ENCODE data around the gene TP53INP2.
"Not testable (repeated sequence)": the region's sequence is repeated elsewhere in the genome, so short reads cannot be mapped to it uniquely, and the experiment has no call there.

The TP53INP2 gene

DNA sequence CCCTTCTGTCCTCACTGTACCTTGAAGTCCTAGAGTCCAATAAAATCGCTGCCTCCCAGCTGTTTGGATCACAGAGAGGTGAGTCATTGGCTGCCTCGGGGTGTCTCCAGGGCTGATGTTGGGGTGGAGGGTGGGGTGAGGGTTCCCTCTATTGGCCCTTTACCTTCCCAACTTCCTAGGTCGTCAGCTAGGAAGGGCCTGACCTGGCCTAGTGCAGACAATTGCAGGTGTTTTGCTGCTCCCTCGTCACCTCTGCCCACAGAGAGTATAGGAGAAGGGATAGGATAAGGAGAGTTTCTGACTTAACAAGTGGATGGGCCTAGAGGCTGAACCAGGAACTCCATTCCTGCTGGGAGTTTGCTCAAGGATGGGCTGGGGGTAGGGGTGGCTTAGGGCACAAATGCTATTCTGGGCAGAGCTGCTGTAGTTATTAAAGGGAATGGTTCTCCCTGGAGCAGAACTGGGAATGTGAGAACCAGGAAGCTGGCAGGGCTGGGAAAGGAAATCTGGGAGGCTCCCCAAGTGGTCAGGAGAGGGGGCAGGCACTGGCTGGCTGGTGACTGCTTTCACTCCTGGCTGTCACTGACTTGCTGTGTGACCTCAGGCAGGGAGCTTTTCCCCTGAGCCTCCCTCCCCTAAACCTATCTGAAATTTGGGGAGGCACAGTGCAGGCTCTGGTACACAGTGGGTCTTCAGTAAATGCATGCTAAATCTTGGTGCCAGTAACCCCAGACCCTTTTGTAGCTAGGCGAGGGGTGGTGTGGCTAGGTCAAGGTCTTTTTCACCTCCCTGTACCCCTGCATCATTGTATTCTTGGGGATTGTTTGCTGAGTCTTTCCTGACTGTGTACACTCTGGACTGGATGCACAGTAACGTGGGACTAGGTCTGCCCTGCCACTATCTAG lies 1.5 kb downstream of the TP53INP2 start:
- peak; percentile 36 to 53 for DNase-seq

DNA sequence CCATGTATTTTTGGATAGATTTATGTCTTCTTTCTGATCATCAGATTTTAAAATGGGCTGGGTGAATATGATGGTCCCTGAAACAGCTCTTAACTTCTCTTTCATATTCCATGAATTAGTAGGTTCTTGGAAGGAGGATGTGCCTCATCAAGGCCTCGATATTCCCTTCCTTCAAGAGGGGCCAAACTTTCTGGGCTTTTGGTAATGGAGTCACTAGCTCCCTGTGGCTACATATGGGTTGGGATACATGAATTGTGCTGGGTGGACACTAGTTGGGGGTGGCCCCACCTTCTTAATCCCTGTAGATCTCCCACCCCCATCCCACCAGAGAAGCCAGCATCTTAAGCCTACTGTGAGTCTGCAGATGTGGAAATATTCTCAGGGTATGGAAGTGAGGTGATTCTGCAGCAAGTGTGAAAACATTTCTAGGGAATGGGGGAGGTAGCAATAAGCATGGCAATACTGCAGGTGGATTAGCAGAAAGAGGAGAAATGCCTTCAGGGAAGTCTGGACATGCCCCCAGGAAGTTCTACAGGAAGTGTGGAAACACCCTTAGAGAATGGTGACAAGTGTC lies 2.2 kb downstream of the TP53INP2 start:
- DNase-seq: no peak

DNA sequence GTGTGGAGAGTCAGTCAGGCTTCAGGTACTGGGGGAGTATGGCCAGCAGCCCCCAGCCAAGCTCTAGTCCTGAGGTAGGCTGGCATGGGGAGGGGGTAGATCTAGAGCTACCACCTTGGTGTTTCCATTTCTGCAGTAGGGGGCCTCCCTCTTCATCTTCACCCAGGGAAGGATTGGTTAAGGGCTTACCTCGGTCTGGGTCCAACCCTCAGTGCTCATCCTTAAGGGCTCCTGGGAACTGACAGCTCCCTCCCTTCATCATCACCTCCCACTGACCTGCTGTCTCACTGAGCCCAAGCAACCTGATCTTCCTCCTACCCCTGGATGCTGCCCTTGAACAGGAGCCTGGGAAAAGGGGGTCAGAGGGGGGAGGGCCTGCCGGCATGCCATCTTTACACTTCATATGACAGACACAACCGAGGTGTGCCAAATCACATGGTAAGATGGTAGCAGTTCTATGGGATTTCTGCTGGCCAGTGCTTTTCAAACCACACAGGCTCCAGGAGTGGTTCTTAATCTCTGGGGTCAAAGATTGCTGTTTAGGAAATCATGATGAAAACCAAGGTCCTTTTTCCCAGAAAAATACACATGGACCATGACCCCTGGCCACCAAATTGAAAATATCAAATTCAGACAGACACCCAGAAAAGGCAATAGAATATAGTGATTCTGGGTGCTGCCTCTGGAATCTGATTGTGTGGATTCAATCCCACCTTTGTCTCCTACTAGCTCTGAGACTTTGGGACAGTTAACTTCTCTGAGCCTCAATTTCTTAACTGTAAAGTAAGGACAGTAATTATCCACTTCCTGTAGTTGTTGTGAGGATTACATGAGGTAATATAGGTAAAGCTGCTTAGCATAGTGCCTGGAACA lies 3.0 kb downstream of the TP53INP2 start:
- no peak for DNase-seq

DNA sequence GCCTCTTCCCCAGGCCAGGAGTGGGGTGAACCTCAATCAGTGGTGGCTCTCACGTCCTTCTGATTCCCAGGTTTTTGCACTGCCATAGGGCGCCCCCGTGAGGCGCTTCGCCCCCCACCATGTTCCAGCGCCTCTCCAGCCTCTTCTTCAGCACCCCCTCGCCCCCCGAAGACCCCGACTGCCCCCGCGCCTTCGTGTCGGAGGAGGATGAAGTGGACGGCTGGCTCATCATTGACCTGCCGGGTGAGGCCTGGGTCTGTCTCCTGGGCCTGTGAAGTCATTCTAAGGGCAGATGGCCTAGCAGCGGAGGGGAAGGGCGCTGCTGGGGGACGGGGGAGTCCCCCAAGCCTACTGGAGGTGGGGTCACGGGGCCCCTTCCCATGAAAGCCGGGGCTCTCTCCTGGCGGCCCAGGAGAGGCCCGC lies 4.5 kb downstream of the TP53INP2 start:
- DNase-seq: peak in 1 of 2 donors; percentile 35

DNA sequence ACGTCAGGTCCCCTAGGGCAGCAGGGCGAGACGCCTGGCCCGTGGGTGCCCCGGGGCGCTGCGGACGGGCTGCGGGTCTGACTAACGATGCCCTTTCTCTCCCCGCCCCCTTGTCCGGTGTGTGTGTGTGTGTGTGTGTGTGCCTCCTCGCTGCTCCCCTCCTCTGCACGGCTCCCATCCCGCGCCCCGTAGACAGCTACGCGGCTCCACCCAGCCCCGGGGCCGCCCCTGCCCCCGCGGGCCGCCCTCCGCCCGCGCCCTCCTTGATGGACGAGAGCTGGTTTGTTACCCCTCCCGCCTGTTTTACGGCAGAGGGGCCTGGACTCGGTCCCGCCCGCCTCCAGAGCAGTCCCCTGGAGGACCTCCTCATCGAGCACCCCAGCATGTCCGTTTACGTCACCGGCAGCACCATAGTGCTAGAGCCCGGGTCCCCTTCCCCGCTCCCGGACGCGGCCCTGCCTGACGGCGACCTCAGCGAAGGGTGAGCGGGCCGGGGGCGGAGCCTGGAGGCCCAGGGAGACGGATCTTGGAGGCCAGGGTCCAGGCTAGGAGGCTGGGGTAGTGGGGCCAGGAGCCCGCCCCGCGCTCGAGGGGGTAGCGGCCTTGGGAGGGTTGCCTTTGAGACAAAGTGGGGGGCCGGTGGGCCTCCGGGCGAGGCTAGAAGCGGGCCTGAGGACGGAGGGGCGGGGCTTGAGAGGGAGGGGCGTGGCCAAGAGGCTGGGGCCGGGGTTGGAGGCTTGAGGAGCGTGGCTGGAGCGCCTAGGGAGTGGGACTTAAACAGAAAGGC lies 5.1 kb downstream of the TP53INP2 start:
- peak; percentile 38 to 53 for DNase-seq

DNA sequence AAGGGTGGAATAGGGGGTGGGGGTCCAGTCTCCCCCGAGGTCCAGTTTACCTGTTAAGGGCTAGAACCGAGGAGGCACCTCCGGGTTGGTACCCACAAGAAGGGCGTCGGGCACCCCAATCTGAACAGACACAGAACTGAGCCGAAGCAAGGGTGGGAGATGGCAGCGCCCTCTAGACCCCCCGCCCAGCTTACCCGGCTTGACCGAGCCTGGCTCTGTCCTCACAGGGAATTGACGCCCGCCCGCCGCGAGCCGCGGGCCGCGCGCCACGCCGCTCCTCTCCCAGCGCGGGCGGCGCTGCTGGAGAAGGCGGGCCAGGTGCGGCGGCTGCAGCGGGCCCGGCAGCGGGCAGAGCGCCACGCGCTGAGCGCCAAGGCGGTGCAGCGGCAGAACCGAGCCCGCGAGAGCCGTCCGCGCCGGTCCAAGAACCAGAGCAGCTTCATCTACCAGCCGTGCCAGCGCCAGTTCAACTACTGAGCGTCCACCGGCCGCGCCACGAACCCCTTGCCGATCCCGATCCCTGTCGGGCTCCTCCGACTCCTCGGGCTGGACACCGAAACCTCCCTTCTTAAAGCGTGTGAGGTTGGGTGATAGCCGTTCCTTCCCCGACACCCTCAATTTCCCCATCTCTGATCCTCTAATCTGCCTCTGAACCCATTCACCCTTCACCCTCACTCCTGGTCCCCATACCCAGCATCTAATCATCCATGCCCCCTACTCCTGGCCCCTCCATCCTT lies 5.9 kb downstream of the TP53INP2 start:
- DNase-seq: peak; percentile 15 to 28

DNA sequence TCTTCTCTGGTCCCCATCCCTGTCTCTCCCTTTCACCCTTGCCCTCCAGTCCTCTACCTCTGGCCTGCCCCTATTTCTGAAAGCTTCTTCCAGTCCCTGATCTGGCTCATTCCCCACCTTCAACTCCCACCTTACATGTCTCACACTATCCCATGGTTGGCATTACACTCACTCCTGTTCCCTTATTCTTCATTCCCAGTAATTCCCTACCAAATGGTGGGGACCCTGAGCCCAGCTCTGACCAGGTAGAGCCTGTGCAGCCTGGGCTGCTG lies 6.4 kb downstream of the TP53INP2 start:
- no peak for DNase-seq

DNA sequence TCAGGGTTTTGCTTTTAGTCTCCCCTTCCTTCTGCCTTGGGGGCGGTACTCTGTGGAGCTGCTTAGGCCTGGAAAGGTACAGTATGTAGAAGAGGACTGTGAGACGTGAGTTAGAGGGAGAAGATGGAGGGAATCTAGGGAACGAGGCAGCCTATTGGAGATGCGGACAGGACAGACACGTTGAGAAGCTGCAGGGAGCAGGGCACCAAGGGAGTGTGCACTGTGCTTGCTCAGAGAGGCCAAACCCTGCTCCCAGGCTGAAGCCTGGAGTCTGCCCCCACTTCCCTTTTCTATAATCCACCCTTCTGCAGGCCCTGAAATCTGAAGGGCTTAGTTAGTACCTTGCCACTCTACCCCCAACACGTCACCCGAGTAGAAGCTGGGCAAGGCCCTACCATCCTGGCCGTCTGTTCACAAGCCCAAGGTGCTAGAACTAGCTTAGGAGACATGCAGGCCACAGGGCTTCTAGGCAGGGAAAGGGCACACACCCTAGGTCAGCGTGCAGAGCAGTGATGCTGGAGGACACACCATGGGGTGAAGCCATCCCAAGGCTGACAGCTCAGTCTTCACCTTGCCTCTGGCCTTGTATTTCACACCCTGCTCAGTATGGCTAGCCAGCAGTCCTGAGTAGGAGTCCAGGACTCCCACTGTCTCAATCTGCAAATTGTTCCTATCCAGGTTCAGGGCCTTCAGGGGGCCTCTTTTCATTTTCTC lies 6.9 kb downstream of the TP53INP2 start:
- DNase-seq: no peak

DNA sequence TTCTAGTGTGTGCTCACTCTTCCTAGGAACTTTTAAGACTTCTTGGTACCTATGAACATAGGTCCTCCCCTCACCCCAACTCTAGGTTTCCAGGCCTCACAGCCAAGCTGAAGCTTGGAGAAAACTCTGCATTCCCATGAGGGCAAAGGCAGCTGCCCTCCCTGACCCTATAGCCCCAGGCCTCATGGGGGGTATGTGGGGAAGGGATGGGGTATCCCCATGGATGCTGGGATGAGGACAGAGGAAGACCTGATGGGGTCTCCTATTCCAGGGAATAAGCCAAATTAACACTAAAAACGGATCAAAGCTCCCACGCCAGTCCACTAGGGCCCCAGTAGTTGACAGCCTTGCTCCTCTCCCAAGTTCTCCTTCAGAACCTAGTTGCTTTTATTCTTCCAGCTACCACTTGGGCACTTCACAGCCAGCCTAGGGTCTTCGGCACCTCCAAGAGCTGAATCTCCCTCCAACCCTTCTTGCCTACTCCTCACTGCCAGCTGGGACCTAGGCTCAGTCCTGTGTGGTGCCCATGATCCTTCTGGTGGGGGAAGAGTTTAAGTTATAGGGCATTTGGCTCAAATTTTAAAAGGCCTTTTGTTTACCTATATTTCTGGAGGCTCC lies 7.8 kb downstream of the TP53INP2 start:
- DNase-seq: no peak

DNA sequence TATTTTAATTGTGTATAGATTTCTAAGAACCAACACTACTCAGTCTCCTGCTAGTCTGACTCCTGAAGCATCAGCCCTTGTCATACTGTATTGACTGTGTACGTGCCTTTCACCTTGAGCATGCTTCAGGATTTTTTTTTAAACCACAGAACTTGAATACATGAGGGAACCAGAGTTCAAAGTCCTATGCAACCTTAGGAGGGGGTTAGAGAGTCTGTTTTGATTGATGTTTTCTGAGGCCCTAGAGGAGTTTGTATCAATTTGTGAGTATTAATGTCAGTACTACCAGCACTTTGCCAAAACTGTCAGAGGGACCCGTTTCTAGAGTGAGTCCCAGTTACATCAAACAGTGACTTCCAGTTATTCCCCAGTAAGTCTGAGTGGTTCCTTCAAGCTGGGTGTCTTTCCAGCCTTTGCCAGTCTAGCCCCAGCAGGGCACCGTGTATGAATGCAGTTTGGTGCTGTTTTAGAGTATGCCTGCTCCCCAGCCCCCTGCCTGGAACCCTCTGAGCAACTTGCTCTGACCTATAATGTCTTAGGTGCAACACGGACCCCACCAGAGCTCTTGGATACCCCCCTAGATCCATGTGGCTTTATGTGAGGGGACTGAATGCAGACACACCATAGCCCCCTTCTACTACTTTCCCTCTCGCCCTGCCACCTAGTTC lies 8.5 kb downstream of the TP53INP2 start:
- no peak for DNase-seq

DNA sequence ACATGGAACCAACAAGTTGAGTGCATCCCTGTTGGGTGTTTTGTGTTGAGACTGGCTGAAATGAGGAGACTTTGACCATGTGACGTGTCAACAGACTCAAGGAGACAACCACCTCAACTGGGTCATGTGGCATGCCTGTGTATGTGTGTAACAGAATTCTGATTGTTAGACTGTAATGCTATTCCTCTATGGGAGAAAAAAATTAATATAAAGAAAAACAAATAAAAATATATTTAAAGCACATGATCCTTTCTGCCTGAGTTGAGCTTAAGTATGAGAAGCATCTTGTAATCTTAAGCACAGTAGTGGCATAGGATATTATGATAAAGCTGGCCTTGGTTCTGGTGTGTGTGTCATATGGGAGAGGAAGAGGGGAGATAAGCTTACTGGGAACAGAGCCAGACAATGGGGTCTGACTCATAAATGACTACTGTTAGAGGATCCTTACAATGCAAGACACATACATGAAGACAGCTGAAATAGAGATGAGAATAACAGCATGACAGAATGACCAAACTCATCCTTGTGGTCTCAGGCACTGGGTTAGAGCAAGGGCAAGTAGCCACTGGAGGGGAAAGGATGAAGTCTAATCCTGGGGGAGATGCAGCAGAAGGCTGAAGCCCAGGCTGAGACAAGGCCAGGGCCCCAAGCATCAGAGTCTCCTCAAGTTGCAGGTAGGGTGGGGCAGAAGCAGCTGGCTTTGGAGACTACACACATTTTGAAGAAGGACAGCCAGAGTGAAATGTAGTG lies 9.2 kb downstream of the TP53INP2 start:
- DNase-seq: peak in 1 of 2 donors; percentile 32

DNA sequence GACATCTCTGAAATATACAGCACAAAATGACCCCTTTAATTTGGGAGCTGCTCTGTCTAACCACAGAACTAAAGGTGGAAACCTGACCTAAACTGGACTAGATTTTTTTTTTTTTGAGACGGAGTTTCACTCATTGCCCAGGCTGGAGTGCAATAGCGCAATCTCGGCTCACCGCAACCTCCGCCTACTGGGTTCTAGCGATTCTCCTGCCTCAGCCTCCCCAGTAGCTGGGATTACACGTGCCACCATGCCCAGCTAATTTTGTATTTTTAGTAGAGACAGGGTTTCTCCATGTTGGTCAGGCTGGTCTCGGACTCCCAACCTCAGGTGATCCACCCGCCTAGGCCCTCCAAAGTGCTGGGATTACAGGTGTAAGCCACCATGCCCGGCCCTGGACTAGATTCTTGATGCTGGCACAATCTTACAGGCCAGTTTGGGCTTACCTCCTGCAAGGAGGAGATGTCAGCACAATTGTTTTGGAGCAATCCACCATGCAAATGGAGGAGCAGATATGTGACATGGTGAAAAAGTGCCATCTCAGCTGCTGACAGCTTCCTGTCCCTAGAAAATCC lies 9.9 kb downstream of the TP53INP2 start:
- DNase-seq: not testable (repeated sequence)

DNA sequence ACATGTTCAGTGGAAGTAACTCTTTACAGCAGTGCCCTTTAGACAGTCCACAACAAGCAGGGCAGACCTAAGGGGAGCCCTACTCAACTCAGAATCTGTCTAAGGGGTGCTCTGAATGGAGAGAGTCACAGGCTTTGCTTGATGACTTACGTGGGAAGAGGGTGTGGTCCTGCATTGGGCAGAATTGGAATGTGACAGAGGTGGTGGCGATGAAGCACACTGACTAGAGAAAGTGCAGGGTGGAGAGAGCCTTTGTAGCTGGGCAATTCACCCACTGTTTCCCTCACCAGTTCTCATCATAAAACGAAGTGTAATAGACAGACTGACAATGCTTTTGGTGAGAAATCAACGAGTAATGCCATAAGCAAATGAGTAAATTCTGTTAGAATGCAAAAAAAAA lies 11.2 kb downstream of the TP53INP2 start:
- no peak for DNase-seq

DNA sequence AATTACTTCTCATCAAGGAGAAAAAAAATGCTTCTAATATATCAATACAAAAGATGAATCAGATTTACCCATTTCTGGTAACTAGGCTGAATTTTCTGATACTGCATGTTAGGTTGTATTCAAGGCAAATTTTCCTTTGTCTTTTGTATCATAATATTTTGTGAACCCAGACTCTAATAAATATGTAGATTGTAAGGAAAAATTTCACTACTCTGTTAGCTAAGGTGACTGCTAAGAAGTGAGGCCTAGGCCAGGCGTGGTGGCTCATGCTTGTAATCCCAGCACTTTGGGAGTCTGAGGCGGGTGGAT lies 12.7 kb downstream of the TP53INP2 start:
- no peak for DNase-seq

DNA sequence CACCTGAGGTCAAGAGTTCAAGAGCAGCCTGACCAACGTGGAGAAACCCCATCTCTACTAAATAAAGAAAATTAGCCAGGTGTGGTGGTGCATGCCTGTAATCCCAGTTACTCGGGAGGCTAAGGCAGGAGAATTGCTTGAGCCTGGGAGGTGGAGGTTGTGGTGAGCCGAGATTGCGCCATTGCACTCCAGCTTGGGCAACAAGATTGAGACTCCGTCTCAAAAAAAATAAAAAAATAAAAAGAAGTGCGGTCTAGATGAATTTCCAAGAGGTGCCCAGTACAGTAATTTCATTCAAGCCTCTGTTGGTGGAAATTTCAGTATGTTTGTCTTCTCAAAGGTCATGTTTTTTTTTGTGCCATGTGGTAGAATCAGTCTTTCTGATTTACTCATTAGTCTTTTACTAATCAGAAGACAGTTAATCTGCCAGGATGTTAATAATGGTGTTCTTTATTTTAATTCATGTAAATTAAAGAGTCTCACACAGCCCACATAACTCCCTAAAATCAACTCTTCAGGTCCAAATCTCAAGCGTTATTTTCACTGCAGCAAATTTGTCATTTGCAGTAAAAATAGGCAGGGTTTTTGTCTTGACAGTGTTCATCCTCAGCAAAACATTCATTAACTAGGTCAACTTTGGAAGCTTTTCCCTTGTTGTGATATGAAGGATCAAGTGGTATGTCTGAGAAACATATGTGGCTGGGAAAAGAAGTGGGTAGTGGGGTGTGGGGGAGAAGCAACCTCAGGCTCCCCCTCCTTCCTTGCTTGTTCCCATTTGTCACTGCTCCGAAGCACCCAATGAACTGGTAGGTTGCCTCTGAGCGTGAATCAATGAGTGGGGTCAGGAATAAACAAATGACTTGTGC lies 13.3 kb downstream of the TP53INP2 start:
- no peak for DNase-seq

DNA sequence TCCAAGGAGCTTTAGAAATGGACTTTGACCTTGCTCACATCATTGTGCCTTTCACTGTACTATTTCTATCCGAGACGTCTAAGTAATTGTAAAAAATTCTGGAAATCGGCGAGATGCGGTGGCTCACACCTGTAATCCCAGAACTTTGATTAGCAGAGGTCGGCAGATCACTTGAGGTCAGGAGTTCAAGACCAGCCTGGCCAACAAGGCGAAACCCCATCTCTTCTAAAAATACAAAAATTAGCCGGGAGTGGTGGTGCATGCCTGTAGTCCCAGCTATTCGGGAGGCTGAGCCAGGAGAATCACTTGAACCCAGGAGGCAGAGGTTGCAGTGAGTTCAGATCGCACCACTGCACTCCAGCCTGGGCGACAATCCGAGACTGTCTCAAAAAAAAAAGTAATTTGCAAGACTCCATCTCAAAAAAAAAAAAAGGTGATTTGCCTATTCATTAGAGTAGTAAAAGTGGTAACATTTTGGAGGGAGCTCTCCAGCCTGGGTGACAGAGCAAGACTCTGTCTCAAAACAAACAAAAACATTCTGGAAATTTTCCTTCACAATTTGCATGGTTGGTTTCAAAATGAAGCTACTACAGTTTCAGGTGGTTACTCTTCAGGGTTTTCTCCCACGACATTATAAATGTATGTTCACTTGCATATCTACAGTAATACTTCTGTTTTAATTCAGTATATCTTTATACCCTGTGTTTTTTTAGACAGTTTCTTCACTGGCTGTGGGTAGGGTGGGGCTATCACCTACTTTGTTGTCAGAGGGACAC lies 15.3 kb downstream of the TP53INP2 start:
- not testable (repeated sequence) for DNase-seq

DNA sequence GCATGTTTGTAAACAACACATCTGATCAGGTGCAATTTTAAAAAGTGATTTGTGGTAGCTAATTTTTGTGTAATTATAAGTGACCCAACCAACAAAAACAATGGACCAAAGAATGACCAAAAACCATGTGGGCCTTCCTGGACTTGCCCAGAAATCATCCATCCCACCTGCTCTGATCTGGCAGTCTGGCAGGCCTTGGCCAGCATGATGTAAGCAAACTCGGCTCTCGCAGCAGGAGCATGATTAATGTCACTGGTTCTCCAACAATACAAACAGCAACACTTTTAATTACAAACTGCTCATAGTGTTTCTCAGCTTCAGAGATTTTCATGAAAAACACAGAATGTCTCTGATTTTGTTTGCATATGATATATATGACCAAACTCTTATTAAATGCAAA lies 16.1 kb downstream of the TP53INP2 start:
- DNase-seq: no peak

Data from inflammatory macrophage (primary cell).